K562 (cell line): ENCODE measurements around the gene MIDN. TPM values are rescaled to one million over a fixed set of nuclear protein-coding genes. Genes with fewer than 3 reads are reported as not detected.

ENCODE experiments used
- COPS2 ChIP-seq: fragments of 450-650 bp; conservative IDR thresholded peaks from 2 replicates; pipeline ENCODE4 v1.6.1; 2016; ENCODE audit warnings: mild to moderate bottlenecking, moderate library complexity
- CREB3 ChIP-seq: fragments of 450-650 bp; conservative IDR thresholded peaks from 2 replicates; pipeline ENCODE4 v1.6.1; 2016; ENCODE audit warnings: missing genetic modification characterization, low read depth, mild to moderate bottlenecking, missing compliant biosample characterization, moderate library complexity
- CXXC5 ChIP-seq: fragments of 250-450 bp; sonication (Bioruptor Pico); IDR thresholded peaks from 2 replicates; pipeline ENCODE4 v1.8.0; 2022; ENCODE audit warnings: inconsistent platforms, mild to moderate bottlenecking, moderate library complexity
- EGR1 ChIP-seq: fragments of 450-650 bp; conservative IDR thresholded peaks from 2 replicates; pipeline ENCODE4 v1.6.1; 2017; ENCODE audit warnings: mild to moderate bottlenecking
- GTF2F1 ChIP-seq: IDR thresholded peaks from 2 replicates; pipeline ENCODE4 v1.6.1; 2011; ENCODE audit warnings: low read depth, low read length, improper control_type of control experiment
- HNRNPLL ChIP-seq: fragments of 200-400 bp; formaldehyde crosslinking; IDR thresholded peaks from 2 replicates; pipeline ENCODE4 v1.6.1; 2017; ENCODE audit warnings: low read length, low read depth, mild to moderate bottlenecking; ENCODE audit not compliant: poor library complexity, severe bottlenecking
- KAT7 ChIP-seq: sonication (generic); formaldehyde crosslinking; IDR thresholded peaks from 2 replicates; pipeline ENCODE4 v1.8.0; 2022; ENCODE audit warnings: missing genetic modification reagents, mild to moderate bottlenecking, borderline replicate concordance
- KAT8 ChIP-seq: fragments of 450-650 bp; IDR thresholded peaks from 2 replicates; pipeline ENCODE4 v1.6.1; 2016; ENCODE audit warnings: low read depth, mild to moderate bottlenecking
- KDM5B ChIP-seq: fragments of 200-600 bp; sonication (generic); IDR thresholded peaks from 2 replicates; pipeline ENCODE4 v1.6.1; 2012; ENCODE audit warnings: low read depth, mild to moderate bottlenecking, moderate library complexity, low read length, control low read depth, inconsistent platforms; ENCODE audit not compliant: insufficient replicate concordance
- MBD1 ChIP-seq: fragments of 250-450 bp; sonication (Bioruptor Pico); IDR thresholded peaks from 2 replicates; pipeline ENCODE4 v1.8.0; 2022; ENCODE audit warnings: inconsistent platforms
- NCOR1 ChIP-seq: fragments of 450-650 bp; IDR thresholded peaks from 2 replicates; pipeline ENCODE4 v1.6.1; 2016; ENCODE audit warnings: mild to moderate bottlenecking, moderate library complexity
- PML ChIP-seq: IDR thresholded peaks from 2 replicates; pipeline ENCODE4 v1.6.1; 2012; ENCODE audit warnings: low read length, inconsistent platforms
- PTBP1 ChIP-seq: fragments of 200-400 bp; formaldehyde crosslinking; IDR thresholded peaks from 2 replicates; pipeline ENCODE4 v1.6.1; 2017; ENCODE audit warnings: low read depth, low read length
- RAD21 ChIP-seq, 2 experiments: fragments of 250-450 bp in 1 of 2; fragments of 450-650 bp in 1 of 2; sonication (Bioruptor Pico) in 1 of 2; formaldehyde crosslinking in 1 of 2; IDR thresholded peaks in 1 of 2; conservative IDR thresholded peaks in 1 of 2; 2 replicates each; pipeline versions ENCODE4 v1.4.0 to v1.8.0; 2020 to 2022; ENCODE audit warnings: mild to moderate bottlenecking in 2 of 2, moderate library complexity in 1 of 2
- RBBP5 ChIP-seq: fragments of 200-600 bp; sonication (generic); IDR thresholded peaks from 2 replicates; pipeline ENCODE4 v1.6.1; 2012; ENCODE audit warnings: borderline replicate concordance, mild to moderate bottlenecking, low read length, control low read depth, inconsistent platforms; ENCODE audit not compliant: insufficient read depth, poor library complexity, severe bottlenecking
- RUNX1 ChIP-seq: sonication (generic); IDR thresholded peaks from 2 replicates; pipeline ENCODE4 v1.6.1; 2016; ENCODE audit warnings: antibody characterized with exemption, low read depth
- SPI1 ChIP-seq: IDR thresholded peaks from 2 replicates; pipeline ENCODE4 v1.6.1; 2011; ENCODE audit warnings: low read depth, low read length, control low read depth, borderline replicate concordance
- STAT6 ChIP-seq: sonication (generic); formaldehyde crosslinking; IDR thresholded peaks from 2 replicates; pipeline ENCODE4 v1.8.1; 2023; ENCODE audit warnings: mild to moderate bottlenecking, missing genetic modification reagents
- THRA ChIP-seq: fragments of 450-650 bp; IDR thresholded peaks from 2 replicates; pipeline ENCODE4 v1.6.1; 2017; ENCODE audit warnings: mild to moderate bottlenecking, moderate library complexity
- ZKSCAN8 ChIP-seq: fragments of 200-800 bp; sonication (Bioruptor generic); IDR thresholded peaks from 2 replicates; pipeline ENCODE4 v1.6.1; 2016; ENCODE audit warnings: missing genetic modification characterization, missing compliant biosample characterization
- ZNF655 ChIP-seq: fragments of 250-450 bp; sonication (Bioruptor Pico); IDR thresholded peaks from 2 replicates; pipeline ENCODE4 v1.5.0; 2021
- polyA plus RNA-seq, 8 experiments: library from polyadenylated mRNA; depleted of rRNA in 4 of 8; stranded (reverse) in 5 of 8; unstranded in 3 of 8; fragments of >200 nt; fragmentation: Nextera tagmentation in 2 of 8; fragmentation: Illumina TruSeq in 1 of 8; extraction: Ambion mirVana in 2 of 8; extraction: Trizol in 1 of 8; gene quantifications; 2 replicates each; pipeline versions ENCODE4 v1.2.1 to v1.2.3, GENCODE V29; 2011 to 2014; ENCODE audit warnings: inconsistent platforms in 1 of 8, missing spikeins in 1 of 8
- total RNA-seq, 7 experiments: library from RNA; depleted of rRNA in 6 of 7; stranded (reverse); fragments of >200 nt in 6 of 7; fragmentation: Illumina TruSeq in 2 of 7; extraction: Trizol in 2 of 7; gene quantifications; 2 replicates each; pipeline versions ENCODE4 v1.2.1 to v1.2.3, GENCODE V29; 2011 to 2021; ENCODE audit warnings: low replicate concordance in 1 of 7

Gene MIDN
- total and polyA plus RNA-seq, 9 of the 15 experiments (the other 6 are each of a cell fraction or from before 2014, with no cell fraction given) = 0.17 to 120 (median 10.1) TPM

- TF ChIP-seq GTF2F1 = peak; percentile 98
- no peak for TF ChIP-seq KAT8
- no peak for TF ChIP-seq KAT7
- no peak for TF ChIP-seq THRA
- peak; percentile 69 for TF ChIP-seq HNRNPLL
- no peak for TF ChIP-seq SPI1
- TF ChIP-seq ZKSCAN8 (CRISPR knock-in tag) = no peak
- TF ChIP-seq CREB3 = no peak
- no peak for TF ChIP-seq MBD1
- TF ChIP-seq EGR1 = peak; percentile 83
- TF ChIP-seq KDM5B = peak; percentile 94
- TF ChIP-seq COPS2 = no peak
- no peak for TF ChIP-seq PTBP1
- no peak for TF ChIP-seq NCOR1
- no peak for TF ChIP-seq STAT6 (CRISPR knock-in tag)
- TF ChIP-seq CXXC5 (CRISPR knock-in tag) = peak; percentile 87
- 0 out of 4 replicates have a peak, but pooled peaks of 1 of the 2 experiments have one; percentile 5 for TF ChIP-seq RAD21 (CRISPR knock-in tag; conservative IDR thresholded peaks at IDR 0.05 in 1 of 2, IDR thresholded peaks at IDR 0.05 in 1 of 2)
- TF ChIP-seq RUNX1 = no peak
- TF ChIP-seq RBBP5 = no peak
- peak; percentile 91 for TF ChIP-seq PML
- TF ChIP-seq ZNF655 (CRISPR knock-in tag) = no peak
Measured at GRCh38 chr19:1269065-1269477, 20.7 kb downstream of the MIDN start, which contains the start of gene CIRBP (continued).
